PC-3 (cell line): ENCODE measurements around the gene ERGIC3. TPM values are rescaled to one million over a fixed set of nuclear protein-coding genes. Genes with fewer than 3 reads are reported as not detected.

Experiments
- ATAC-seq: fragments of 200-7000 bp; cut with Tn5 transposase; 2 replicates; pipeline ENCODE4 v1.9.1; 2020; ENCODE audit warnings: mild to moderate bottlenecking, moderate library complexity
- BruUV-seq: library from RNA; stranded (reverse); fragments of 400-500 nt; replicated peaks from 2 replicates; lab custom pipeline; 2021; lab: Mats Ljungman, UMichigan
- CTCF ChIA-PET: fragments of 300-600 bp; sonication (Branson Sonifier 250); formaldehyde crosslinking; loops from one replicate; lab custom pipeline; 2022; ENCODE audit warnings: antibody characterized with exemption; lab: Charles Lee
- POLR2A ChIA-PET: fragments of 300-600 bp; sonication (Branson Sonifier 250); formaldehyde crosslinking; loops from one replicate; lab custom pipeline; 2022; ENCODE audit warnings: antibody characterized with exemption; ENCODE audit not compliant: unreplicated experiment; lab: Charles Lee
- DNase-seq: peaks from one replicate; pipeline ENCODE4 v3.0.0-alpha.2; 2015
- H2AFZ ChIP-seq: fragments of 300-600 bp; sonication (generic); 2 replicates; pipeline ENCODE4 v1.6.0; 2016; ENCODE audit warnings: antibody characterized with exemption, low read length
- H3F3A ChIP-seq: fragments of 300-600 bp; sonication (generic); one replicate; pipeline ENCODE4 v1.6.0; 2017; ENCODE audit warnings: antibody characterized with exemption, low read length, control low read depth, mild to moderate bottlenecking; ENCODE audit not compliant: unreplicated experiment
- H3K27ac ChIP-seq: fragments of 300-600 bp; sonication (generic); 2 replicates; pipeline ENCODE4 v1.5.1; 2016; ENCODE audit warnings: mild to moderate bottlenecking, low read length
- H3K27me3 ChIP-seq: fragments of 300-600 bp; sonication (generic); 2 replicates; pipeline ENCODE4 v1.6.1; 2016; ENCODE audit warnings: low read length, mixed read lengths
- H3K36me3 ChIP-seq: fragments of 300-600 bp; sonication (generic); 2 replicates; pipeline ENCODE4 v1.6.1; 2016; ENCODE audit warnings: low read depth, mixed run types, low read length, mixed read lengths
- H3K4me1 ChIP-seq: fragments of 300-600 bp; sonication (generic); 2 replicates; pipeline ENCODE4 v1.5.1; 2016; ENCODE audit warnings: low read length; ENCODE audit not compliant: insufficient read depth
- H3K4me2 ChIP-seq: fragments of 300-600 bp; sonication (generic); 2 replicates; pipeline ENCODE4 v1.6.0; 2016; ENCODE audit warnings: low read length
- H3K4me3 ChIP-seq: fragments of 300-600 bp; sonication (generic); 2 replicates; pipeline ENCODE4 v1.5.1; 2016; ENCODE audit warnings: mild to moderate bottlenecking, low read length, mixed read lengths
- H3K79me2 ChIP-seq: fragments of 300-600 bp; sonication (generic); 2 replicates; pipeline ENCODE4 v1.6.1; 2017; ENCODE audit warnings: low read length, mixed read lengths
- H3K9ac ChIP-seq: fragments of 300-600 bp; sonication (generic); 2 replicates; pipeline ENCODE4 v1.6.0; 2016; ENCODE audit warnings: mild to moderate bottlenecking, low read length
- H3K9me2 ChIP-seq: fragments of 300-600 bp; sonication (generic); replicated peaks from 2 replicates; pipeline ENCODE4 v1.6.1; 2016; ENCODE audit warnings: mixed run types, low read length, mixed read lengths
- H3K9me3 ChIP-seq: fragments of 300-600 bp; sonication (generic); 2 replicates; pipeline ENCODE4 v1.6.1; 2016; ENCODE audit warnings: low read length, mixed read lengths
- H4K20me1 ChIP-seq: fragments of 300-600 bp; sonication (generic); 2 replicates; pipeline ENCODE4 v1.6.1; 2016; ENCODE audit warnings: low read length, mixed read lengths
- EZH2 ChIP-seq: fragments of 300-600 bp; sonication (generic); IDR thresholded peaks from one replicate; pipeline ENCODE4 v1.6.1; 2017; ENCODE audit warnings: antibody characterized with exemption, mild to moderate bottlenecking, low read length; ENCODE audit not compliant: unreplicated experiment
- EZH2phosphoT487 ChIP-seq: fragments of 300-600 bp; sonication (generic); IDR thresholded peaks from 2 replicates; pipeline ENCODE4 v1.6.1; 2018; ENCODE audit warnings: mild to moderate bottlenecking, antibody characterized with exemption, low read length, borderline replicate concordance
- intact Hi-C: fragments of 100-400 bp; cut with micrococcal nuclease; formaldehyde crosslinking; loops from 2 replicates; pipeline ENCODE4 v1.9.0; 2023
- total RNA-seq: library from RNA; depleted of rRNA; stranded (reverse); fragments of >200 nt; gene quantifications from 2 replicates; pipeline ENCODE4 v1.2.3, GENCODE V29; 2014
- TF ChIP-seq, protein P1 (sequence below): fragments of 300-600 bp; sonication (generic); conservative IDR thresholded peaks from 2 replicates; pipeline ENCODE4 v1.5.1; 2017; ENCODE audit warnings: antibody characterized with exemption, low read depth, mild to moderate bottlenecking, low read length

The ERGIC3 gene
- total RNA-seq, 1 experiment from 2014 or later, result 284 TPM

DNA sequence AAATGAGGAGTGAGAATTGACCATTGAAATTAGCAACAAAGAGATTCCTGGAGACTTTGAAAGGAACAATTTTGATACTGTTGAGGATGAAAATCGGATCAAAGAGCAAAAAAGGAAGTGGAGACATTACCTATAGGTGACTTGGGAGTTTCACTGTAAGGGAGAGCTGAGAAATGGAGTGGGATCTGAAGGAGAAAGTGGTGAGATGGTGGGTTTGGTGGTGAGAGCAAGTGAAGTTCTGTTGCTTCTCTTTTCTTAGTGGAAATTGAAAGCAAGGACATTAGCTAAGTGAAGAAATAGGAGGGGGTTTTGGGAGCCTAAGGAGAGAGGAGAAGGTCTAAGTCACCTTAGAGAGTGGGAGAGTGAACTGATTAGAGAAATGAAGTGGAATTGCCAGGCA lies 4.2 kb downstream of the ERGIC3 start:
- H3K27ac ChIP-seq, result no peak overlapping the region
- no peak for TF ChIP-seq EZH2phosphoT487
- no peak for TF ChIP-seq EZH2
- TF ChIP-seq, protein P1, sequence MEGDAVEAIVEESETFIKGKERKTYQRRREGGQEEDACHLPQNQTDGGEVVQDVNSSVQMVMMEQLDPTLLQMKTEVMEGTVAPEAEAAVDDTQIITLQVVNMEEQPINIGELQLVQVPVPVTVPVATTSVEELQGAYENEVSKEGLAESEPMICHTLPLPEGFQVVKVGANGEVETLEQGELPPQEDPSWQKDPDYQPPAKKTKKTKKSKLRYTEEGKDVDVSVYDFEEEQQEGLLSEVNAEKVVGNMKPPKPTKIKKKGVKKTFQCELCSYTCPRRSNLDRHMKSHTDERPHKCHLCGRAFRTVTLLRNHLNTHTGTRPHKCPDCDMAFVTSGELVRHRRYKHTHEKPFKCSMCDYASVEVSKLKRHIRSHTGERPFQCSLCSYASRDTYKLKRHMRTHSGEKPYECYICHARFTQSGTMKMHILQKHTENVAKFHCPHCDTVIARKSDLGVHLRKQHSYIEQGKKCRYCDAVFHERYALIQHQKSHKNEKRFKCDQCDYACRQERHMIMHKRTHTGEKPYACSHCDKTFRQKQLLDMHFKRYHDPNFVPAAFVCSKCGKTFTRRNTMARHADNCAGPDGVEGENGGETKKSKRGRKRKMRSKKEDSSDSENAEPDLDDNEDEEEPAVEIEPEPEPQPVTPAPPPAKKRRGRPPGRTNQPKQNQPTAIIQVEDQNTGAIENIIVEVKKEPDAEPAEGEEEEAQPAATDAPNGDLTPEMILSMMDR, result no peak
- no peaks in the 10 kb centered on the region for H3K9me2 ChIP-seq
- no peaks in the 10 kb centered on the region for H3K27me3 ChIP-seq
- ATAC-seq, result no peak
- H4K20me1 ChIP-seq, result no peaks in the 10 kb centered on the region
- BruUV-seq, result no TSS peak
- no peak overlapping the region for H3K9ac ChIP-seq
- H2AFZ ChIP-seq, result no peak overlapping the region
- DNase-seq, result no peak
- peaks cover 33% of the 10 kb centered on the region for H3K36me3 ChIP-seq
- H3F3A ChIP-seq, result no peaks in the 10 kb centered on the region
- H3K79me2 ChIP-seq, result peaks cover 17% of the 10 kb centered on the region
- H3K4me3 ChIP-seq, result no peak overlapping the region
- ChIA-PET CTCF (no interaction called here), POLR2A (no interaction called here)
- intact Hi-C loops, result no loop called here
- H3K9me3 ChIP-seq, result no peaks in the 10 kb centered on the region
- no peak overlapping the region for H3K4me2 ChIP-seq
- H3K4me1 ChIP-seq, result peaks cover 13% of the 10 kb centered on the region

GRCh38 chr20:35547329-35547728 lies 5.5 kb downstream of the ERGIC3 start:
- BruUV-seq, result no TSS peak
- no peak for TF ChIP-seq EZH2phosphoT487
- TF ChIP-seq, protein P1, result no peak
- no peak for TF ChIP-seq EZH2
- Histone ChIP-seq H2AFZ (no peak overlapping the region), H3K36me3 (peaks cover 37% of the 10 kb centered on the region), H3K4me2 (no peak overlapping the region), H3K79me2 (peaks cover 13% of the 10 kb centered on the region), H3K9ac (no peak overlapping the region), H3K9me3 (no peaks in the 10 kb centered on the region), H3K27me3 (no peaks in the 10 kb centered on the region), H3K9me2 (no peaks in the 10 kb centered on the region), H3K4me3 (no peak overlapping the region), H3K27ac (no peak overlapping the region), H4K20me1 (no peaks in the 10 kb centered on the region), H3K4me1 (peaks cover 7% of the 10 kb centered on the region), H3F3A (no peaks in the 10 kb centered on the region)
- no peak for ATAC-seq
- intact Hi-C loops, result no loop called here
- ChIA-PET CTCF (no interaction called here), POLR2A (no interaction called here)
- DNase-seq, result no peak

- ChIA-PET CTCF (no interaction called here), POLR2A (interaction anchor here (0.6 kb wide), 1 partner anchor 746 kb away, joined by 6 read pairs; no protein-coding TSS in a partner anchor)
Observed at GRCh38 chr20:35551503-35551902, 9.6 kb downstream of the ERGIC3 start.

More at GRCh38 chr20:35551503-35551902, 9.6 kb downstream of the ERGIC3 start:
- Histone ChIP-seq H3K9ac (no peak overlapping the region), H3K9me2 (no peaks in the 10 kb centered on the region), H4K20me1 (no peaks in the 10 kb centered on the region), H3F3A (no peaks in the 10 kb centered on the region), H2AFZ (no peak overlapping the region), H3K36me3 (peaks cover 36% of the 10 kb centered on the region), H3K27ac (no peak overlapping the region), H3K4me1 (no peaks in the 10 kb centered on the region), H3K4me2 (no peak overlapping the region), H3K9me3 (no peaks in the 10 kb centered on the region), H3K27me3 (no peaks in the 10 kb centered on the region), H3K79me2 (no peaks in the 10 kb centered on the region), H3K4me3 (no peak overlapping the region)
- no peak for ATAC-seq
- intact Hi-C loops, result no loop called here
- no TSS peak for BruUV-seq
- DNase-seq, result no peak
- no peak for TF ChIP-seq EZH2phosphoT487
- TF ChIP-seq EZH2, result no peak
- TF ChIP-seq, protein P1, result no peak
